ENCODE results near the gene DEAF1.

GRCh38 chr11:705646-706438 is 10.8 kb upstream of the DEAF1 start, which contains the start of gene EPS8L2:
- TF ChIP-seq EZH2 (IDR thresholded peaks at IDR 0.05; ENCODE audit: insufficient read depth, poor library complexity, severe bottlenecking) (no peak), EZH2phosphoT487 (IDR thresholded peaks at IDR 0.05; ENCODE audit: insufficient read depth, low read depth) (no peak)

Data from GM23248 (cell line).